Upper lobe of right lung (tissue), 1 donor: ENCODE measurements around the gene METTL21A. TPM values are rescaled to one million over a fixed set of nuclear protein-coding genes. Genes with fewer than 3 reads are reported as not detected.

ENCODE experiments used
- ATAC-seq: fragments of 200-7000 bp; cut with Tn5 transposase; one replicate; pipeline ENCODE4 v1.9.1; 2020; ENCODE audit warnings: mild to moderate bottlenecking, moderate library complexity
- DNase-seq: peaks from one replicate; pipeline ENCODE4 v3.0.0-alpha.2; 2020
- H3K27ac ChIP-seq: fragments of 200-600 bp; one replicate; pipeline ENCODE4 v1.8.0; 2022
- H3K27me3 ChIP-seq: fragments of 200-600 bp; one replicate; pipeline ENCODE4 v1.8.0; 2022; ENCODE audit warnings: mild to moderate bottlenecking
- H3K36me3 ChIP-seq: fragments of 200-600 bp; one replicate; pipeline ENCODE4 v1.8.0; 2022
- H3K4me1 ChIP-seq: fragments of 200-600 bp; one replicate; pipeline ENCODE4 v1.8.0; 2022
- H3K4me3 ChIP-seq: fragments of 200-600 bp; one replicate; pipeline ENCODE4 v1.8.0; 2022; ENCODE audit warnings: mild to moderate bottlenecking
- H3K9me3 ChIP-seq: fragments of 200-600 bp; one replicate; pipeline ENCODE4 v1.8.0; 2022
- intact Hi-C: fragments of 100-400 bp; cut with DNase I; formaldehyde crosslinking; loops from one replicate; pipeline ENCODE4 v1.11.0; 2022
- total RNA-seq: library from RNA; stranded (reverse); fragmentation: NEBNext Ultra II Directional; extraction: Animal tissue kit (Norgen Biotek cat#: 25700); gene quantifications from one replicate; pipeline ENCODE4 v1.2.1, GENCODE V29; 2021
- TF ChIP-seq, protein P1 (sequence below): fragments of 200-600 bp; IDR thresholded peaks from one replicate; pipeline ENCODE4 v1.8.0; 2022; ENCODE audit warnings: antibody characterized with exemption
- donor health status: DM: no; HTN: yes; CAD: no; lungs with severe emphysema.

The METTL21A gene
- total RNA-seq, 1 donor from 2014 or later, result 10.9 TPM

GRCh38 chr2:207619764-207620203 lies 5.4 kb downstream of the METTL21A start:
- peaks cover 8% of the 10 kb centered on the region for H3K4me1 ChIP-seq
- DNase-seq (no peak), ATAC-seq (peak; percentile 72)
- TF ChIP-seq, protein P1, sequence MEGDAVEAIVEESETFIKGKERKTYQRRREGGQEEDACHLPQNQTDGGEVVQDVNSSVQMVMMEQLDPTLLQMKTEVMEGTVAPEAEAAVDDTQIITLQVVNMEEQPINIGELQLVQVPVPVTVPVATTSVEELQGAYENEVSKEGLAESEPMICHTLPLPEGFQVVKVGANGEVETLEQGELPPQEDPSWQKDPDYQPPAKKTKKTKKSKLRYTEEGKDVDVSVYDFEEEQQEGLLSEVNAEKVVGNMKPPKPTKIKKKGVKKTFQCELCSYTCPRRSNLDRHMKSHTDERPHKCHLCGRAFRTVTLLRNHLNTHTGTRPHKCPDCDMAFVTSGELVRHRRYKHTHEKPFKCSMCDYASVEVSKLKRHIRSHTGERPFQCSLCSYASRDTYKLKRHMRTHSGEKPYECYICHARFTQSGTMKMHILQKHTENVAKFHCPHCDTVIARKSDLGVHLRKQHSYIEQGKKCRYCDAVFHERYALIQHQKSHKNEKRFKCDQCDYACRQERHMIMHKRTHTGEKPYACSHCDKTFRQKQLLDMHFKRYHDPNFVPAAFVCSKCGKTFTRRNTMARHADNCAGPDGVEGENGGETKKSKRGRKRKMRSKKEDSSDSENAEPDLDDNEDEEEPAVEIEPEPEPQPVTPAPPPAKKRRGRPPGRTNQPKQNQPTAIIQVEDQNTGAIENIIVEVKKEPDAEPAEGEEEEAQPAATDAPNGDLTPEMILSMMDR, result no peak
- no peak overlapping the region for H3K4me3 ChIP-seq
- H3K9me3 ChIP-seq, result no peaks in the 10 kb centered on the region
- H3K36me3 ChIP-seq, result peaks cover 24% of the 10 kb centered on the region
- intact Hi-C loops, result no loop called here
- H3K27me3 ChIP-seq, result no peaks in the 10 kb centered on the region
- H3K27ac ChIP-seq, result no peak overlapping the region

DNA sequence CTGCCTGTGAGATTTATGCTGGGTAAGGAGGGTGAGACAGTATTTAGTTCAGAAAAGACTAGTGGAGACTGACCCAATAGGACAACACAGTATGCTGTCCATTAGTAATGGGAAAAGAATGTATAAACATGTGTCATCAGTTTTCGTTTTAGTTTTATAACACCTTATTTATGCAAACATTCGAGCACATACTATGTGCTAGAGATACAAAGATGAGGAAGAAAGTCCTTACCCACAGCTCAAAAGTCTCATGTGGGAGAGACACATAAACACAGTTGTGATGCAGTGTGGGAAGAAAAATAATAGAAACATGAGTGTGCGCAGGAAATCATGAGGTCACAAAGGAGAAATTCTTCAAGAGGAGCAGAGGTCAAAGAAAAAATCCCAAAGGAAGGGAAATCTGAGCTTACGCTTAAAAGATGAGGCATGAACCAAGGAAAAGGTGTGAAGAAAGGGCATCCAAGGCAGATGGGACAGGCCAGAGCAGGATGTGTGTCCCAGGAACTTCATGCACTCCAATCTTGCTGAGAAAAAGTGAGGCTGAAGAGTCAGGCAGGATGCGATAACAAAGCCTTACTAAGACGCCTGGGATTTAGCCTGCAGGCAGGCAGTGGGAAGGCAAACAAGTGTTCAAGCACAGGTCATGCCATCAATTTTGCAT lies 8.1 kb downstream of the METTL21A start:
- Histone ChIP-seq H3K4me1 (no peaks in the 10 kb centered on the region), H3K36me3 (peaks cover 32% of the 10 kb centered on the region), H3K27me3 (no peaks in the 10 kb centered on the region), H3K4me3 (no peak overlapping the region), H3K9me3 (no peaks in the 10 kb centered on the region), H3K27ac (peak overlapping the region; percentile 27)
- intact Hi-C loops, result no loop called here
- ATAC-seq (no peak), DNase-seq (no peak)
- TF ChIP-seq, protein P1, result no peak

GRCh38 chr2:207616185-207616584 lies 9.0 kb downstream of the METTL21A start:
- DNase-seq (no peak), ATAC-seq (no peak)
- Histone ChIP-seq H3K4me3 (no peak overlapping the region), H3K4me1 (no peaks in the 10 kb centered on the region), H3K36me3 (peaks cover 29% of the 10 kb centered on the region), H3K27ac (peak overlapping the region; percentile 27), H3K9me3 (no peaks in the 10 kb centered on the region), H3K27me3 (no peaks in the 10 kb centered on the region)
- TF ChIP-seq, protein P1, result no peak
- intact Hi-C loops, result no loop called here

GRCh38 chr2:207614824-207615223 lies 10.4 kb downstream of the METTL21A start:
- Histone ChIP-seq H3K27ac (no peak overlapping the region), H3K36me3 (peaks cover 23% of the 10 kb centered on the region), H3K27me3 (no peaks in the 10 kb centered on the region), H3K4me1 (no peaks in the 10 kb centered on the region), H3K4me3 (no peak overlapping the region), H3K9me3 (no peaks in the 10 kb centered on the region)
- TF ChIP-seq, protein P1, result no peak
- intact Hi-C loops, result no loop called here
- ATAC-seq (no peak), DNase-seq (no peak)

- no peaks in the 10 kb centered on the region for H3K9me3 ChIP-seq
- H3K4me1 ChIP-seq, result no peaks in the 10 kb centered on the region
- TF ChIP-seq, protein P1, result no peak
- peaks cover 23% of the 10 kb centered on the region for H3K36me3 ChIP-seq
- intact Hi-C loops, result no loop called here
- DNase-seq (no peak), ATAC-seq (no peak)
- H3K4me3 ChIP-seq, result no peak overlapping the region
- no peaks in the 10 kb centered on the region for H3K27me3 ChIP-seq
- H3K27ac ChIP-seq, result no peak overlapping the region
These were observed 12.5 kb downstream of the METTL21A start for GRCh38 chr2:207612714-207613113.
